Bronchus fibroblast of lung (primary cell): ENCODE data around the gene NGRN. TPM values are rescaled to one million over a fixed set of nuclear protein-coding genes. Genes with fewer than 3 reads are reported as not detected.

ENCODE experiments used
- total RNA-seq: library from RNA; depleted of rRNA; stranded (reverse); fragments of >200 nt; gene quantifications from 2 replicates; pipeline ENCODE4 v1.2.3, GENCODE V29; 2015

NGRN gene
- total RNA-seq, result 76.5 and 82.1 TPM in 2 replicates

GRCh38 chr15:90265271-90266060 is at the start of gene NGRN:
NGRN (plus strand) TSS chr15:90265672; CDS start chr15:90265713, 41 bp downstream.

GRCh38 chr15:90233387-90234095 is 31.9 kb upstream of the NGRN start, which contains the start of gene CIB1:
CIB1 (minus strand) TSS chr15:90233941; CDS start chr15:90233885, 56 bp downstream.

GRCh38 chr15:90234096-90234988 is 31.1 kb upstream of the NGRN start, which contains the start of gene GDPGP1:
GDPGP1 (plus strand) TSS chr15:90234209; CDS start chr15:90240909, 6,700 bp downstream.

GRCh38 chr15:90249203-90249863 is 16.1 kb upstream of the NGRN start, which contains the start of gene TTLL13:
TTLL13 (plus strand) TSS chr15:90249556; CDS start chr15:90250631, 1,075 bp downstream.

Other genes with a start within 250 kb of the NGRN start
- 97.3 and 99.0 TPM in 2 replicates for gene IDH2, start 163.2 kb upstream of the NGRN start, total RNA-seq
- gene SEMA4B, start 64.3 kb upstream of the NGRN start, total RNA-seq, result 10.7 and 12.4 TPM in 2 replicates
- gene CIB1, start 31.7 kb upstream of the NGRN start, total RNA-seq, result 40.5 and 41.3 TPM in 2 replicates
- gene GDPGP1, start 31.5 kb upstream of the NGRN start, total RNA-seq, result 4.2 and 6.1 TPM in 2 replicates
- gene TTLL13, start 16.1 kb upstream of the NGRN start, total RNA-seq, result not detected in 2 replicates
- gene ZNF774, start 86.6 kb downstream of the NGRN start, total RNA-seq, result 0.67 and 0.89 TPM in 2 replicates
- gene IQGAP1, start 122.6 kb downstream of the NGRN start, total RNA-seq, result 111 and 122 TPM in 2 replicates